CD4-positive, alpha-beta T cell (primary cell): ENCODE measurements around the gene HSP90AB1. TPM values are rescaled to one million over a fixed set of nuclear protein-coding genes. Genes with fewer than 3 reads are reported as not detected.

ENCODE experiments used
- ATAC-seq: fragments of 200-7000 bp; cut with Tn5 transposase; one replicate; pipeline ENCODE4 v1.10.0; 2022; ENCODE audit warnings: mild to moderate bottlenecking; ENCODE audit not compliant: poor library complexity
- CTCF ChIA-PET: fragments of 350-600 bp; sonication (Branson Sonifier 250); formaldehyde crosslinking; loops from one replicate; lab custom pipeline; 2021; ENCODE audit warnings: antibody characterized with exemption, inconsistent platforms; lab: Charles Lee
- POLR2A ChIA-PET: fragments of 350-600 bp; sonication (Branson Sonifier 250); formaldehyde crosslinking; loops from one replicate; lab custom pipeline; 2021; ENCODE audit warnings: antibody characterized with exemption, inconsistent platforms; lab: Charles Lee
- DNase-seq, 14 experiments: peaks; one replicate each; pipeline ENCODE4 v3.0.0-alpha.2; 2013 to 2020; ENCODE audit warnings: mixed read lengths in 2 of 14
- H3K27ac ChIP-seq, 2 donors: one replicate each; pipeline versions ENCODE4 v1.5.1 to v1.7.0; 2013; ENCODE audit warnings: low read length in 2 of 2, low read depth in 1 of 2, mild to moderate bottlenecking in 1 of 2
- H3K27me3 ChIP-seq, 2 experiments: 1 replicate in 1 of 2; 2 replicates in 1 of 2; pipeline versions ENCODE4 v1.6.1 to v1.7.0; 2013; ENCODE audit warnings: low read length in 2 of 2, control low read depth in 1 of 2, mild to moderate bottlenecking in 1 of 2, moderate library complexity in 1 of 2; ENCODE audit not compliant: insufficient read depth in 2 of 2, control insufficient read depth in 1 of 2
- H3K36me3 ChIP-seq: one replicate; pipeline ENCODE4 v1.6.1; 2013; ENCODE audit warnings: low read length, control low read depth; ENCODE audit not compliant: insufficient read depth
- H3K4me1 ChIP-seq: one replicate; pipeline ENCODE4 v1.6.1; 2013; ENCODE audit warnings: low read length, control low read depth; ENCODE audit not compliant: insufficient read depth
- H3K4me3 ChIP-seq: one replicate; pipeline ENCODE4 v1.5.1; 2013; ENCODE audit warnings: mild to moderate bottlenecking, low read length, moderate library complexity
- H3K9me3 ChIP-seq, 2 experiments: 1 replicate in 1 of 2; 2 replicates in 1 of 2; pipeline versions ENCODE4 v1.6.1 to v1.7.0; 2013; ENCODE audit warnings: low read length in 2 of 2, mild to moderate bottlenecking in 2 of 2, control low read depth in 1 of 2, moderate library complexity in 1 of 2; ENCODE audit not compliant: control insufficient read depth in 1 of 2, insufficient read depth in 1 of 2
- H3K27ac Mint-ChIP-seq: one replicate; pipeline ENCODE4 v1.8.0; 2020; ENCODE audit warnings: mixed read lengths
- H3K27me3 Mint-ChIP-seq: one replicate; pipeline ENCODE4 v1.8.0; 2021; ENCODE audit warnings: mixed read lengths
- H3K36me3 Mint-ChIP-seq: one replicate; pipeline ENCODE4 v1.8.0; 2021; ENCODE audit warnings: low read depth, mixed read lengths
- H3K4me1 Mint-ChIP-seq: one replicate; pipeline ENCODE4 v1.8.0; 2021; ENCODE audit warnings: low read depth, mixed read lengths
- H3K4me3 Mint-ChIP-seq: one replicate; pipeline ENCODE4 v1.8.0; 2020; ENCODE audit warnings: mild to moderate bottlenecking, mixed read lengths
- H3K9me3 Mint-ChIP-seq: one replicate; pipeline ENCODE4 v1.8.0; 2020; ENCODE audit warnings: mixed read lengths
- intact Hi-C, 2 experiments: fragments of 100-400 bp; cut with DNase I in 1 of 2; cut with micrococcal nuclease in 1 of 2; formaldehyde crosslinking; loops; one replicate each; pipeline versions ENCODE4 v1.15.1 to v1.9.0; 2023 to 2025; cut with DNase I, micrococcal nuclease
- total RNA-seq, 174 experiments: library from RNA in 2 of 174; stranded (reverse) in 2 of 174; gene quantifications; one replicate each; pipeline ENCODE4 v1.2.3 and lab custom pipeline; 2021 to 2026
- TF ChIP-seq, protein P1 (sequence below): fragments of 200-600 bp; IDR thresholded peaks from one replicate; pipeline ENCODE4 v1.8.0; 2022; ENCODE audit warnings: antibody characterized with exemption, mild to moderate bottlenecking

Gene HSP90AB1
- total RNA-seq, 2 experiments from 2014 or later: 401 to 405 TPM

GRCh38 chr6:44298055-44298803 lies 51.3 kb downstream of the HSP90AB1 start:
- H3K4me1 ChIP-seq: peaks cover 16% of the 10 kb centered on the region
- Mint-ChIP-seq H3K9me3 (no peaks in the 10 kb centered on the region), H3K4me1 (peaks cover 15% of the 10 kb centered on the region), H3K27ac (no peak overlapping the region), H3K27me3 (peaks cover 38% of the 10 kb centered on the region), H3K4me3 (peak overlapping the region; percentile 54), H3K36me3 (peaks cover 29% of the 10 kb centered on the region)
- H3K36me3 ChIP-seq: peaks cover 27% of the 10 kb centered on the region
- POLR2A ChIA-PET: interaction anchor here (0.7 to 4.0 kb wide), 2 partner anchors 15 to 22 kb away, joined by 4 to 18 read pairs; partner anchors contain the start of gene AARS2
- peak overlapping the region; percentile 7 for H3K4me3 ChIP-seq
- no peak overlapping the region for H3K27ac ChIP-seq
- CTCF ChIA-PET: interaction anchor here (3.1 kb wide), 1 partner anchor 15 kb away, joined by 12 read pairs; the partner anchor contains the start of gene AARS2
- no peak for ATAC-seq
- H3K27me3 ChIP-seq: peaks cover 34 to 39% of the 10 kb centered on the region in 2 experiments
- H3K9me3 ChIP-seq: peaks cover 0 to 5% of the 10 kb centered on the region in 2 experiments
- intact Hi-C loops: no loop called here
- TF ChIP-seq, protein P1, sequence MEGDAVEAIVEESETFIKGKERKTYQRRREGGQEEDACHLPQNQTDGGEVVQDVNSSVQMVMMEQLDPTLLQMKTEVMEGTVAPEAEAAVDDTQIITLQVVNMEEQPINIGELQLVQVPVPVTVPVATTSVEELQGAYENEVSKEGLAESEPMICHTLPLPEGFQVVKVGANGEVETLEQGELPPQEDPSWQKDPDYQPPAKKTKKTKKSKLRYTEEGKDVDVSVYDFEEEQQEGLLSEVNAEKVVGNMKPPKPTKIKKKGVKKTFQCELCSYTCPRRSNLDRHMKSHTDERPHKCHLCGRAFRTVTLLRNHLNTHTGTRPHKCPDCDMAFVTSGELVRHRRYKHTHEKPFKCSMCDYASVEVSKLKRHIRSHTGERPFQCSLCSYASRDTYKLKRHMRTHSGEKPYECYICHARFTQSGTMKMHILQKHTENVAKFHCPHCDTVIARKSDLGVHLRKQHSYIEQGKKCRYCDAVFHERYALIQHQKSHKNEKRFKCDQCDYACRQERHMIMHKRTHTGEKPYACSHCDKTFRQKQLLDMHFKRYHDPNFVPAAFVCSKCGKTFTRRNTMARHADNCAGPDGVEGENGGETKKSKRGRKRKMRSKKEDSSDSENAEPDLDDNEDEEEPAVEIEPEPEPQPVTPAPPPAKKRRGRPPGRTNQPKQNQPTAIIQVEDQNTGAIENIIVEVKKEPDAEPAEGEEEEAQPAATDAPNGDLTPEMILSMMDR: no peak
- DNase-seq: no peak

DNA sequence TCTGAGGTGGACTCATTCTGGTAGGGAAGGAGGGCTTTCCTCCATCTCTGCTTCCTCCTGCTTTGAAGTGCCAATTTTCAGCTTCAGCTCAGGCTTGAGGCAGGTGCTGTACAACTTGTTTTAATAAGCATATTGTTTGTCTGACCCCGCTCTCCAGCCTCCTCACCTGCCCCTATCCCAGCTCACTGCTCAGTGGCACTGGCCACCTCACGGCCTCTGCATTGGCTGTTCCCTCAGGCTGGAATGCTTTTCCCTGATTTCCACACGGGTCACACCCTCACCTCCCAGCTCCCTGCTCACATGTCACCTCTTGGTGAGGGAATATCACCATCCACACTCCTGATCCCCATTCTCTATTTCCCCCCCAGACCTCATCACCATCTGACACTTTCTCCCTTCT lies 52.0 kb downstream of the HSP90AB1 start:
- intact Hi-C loops: no loop called here
- Histone ChIP-seq H3K4me3 (no peak overlapping the region), H3K27ac (no peak overlapping the region), H3K9me3 (peaks cover 0 to 5% of the 10 kb centered on the region in 2 experiments), H3K4me1 (peaks cover 16% of the 10 kb centered on the region), H3K36me3 (peaks cover 32% of the 10 kb centered on the region), H3K27me3 (peaks cover 30 to 32% of the 10 kb centered on the region in 2 experiments)
- ATAC-seq: no peak
- peaks cover 15% of the 10 kb centered on the region for H3K4me1 Mint-ChIP-seq
- H3K4me3 Mint-ChIP-seq: peak overlapping the region; percentile 61
- DNase-seq: no peak
- H3K27me3 Mint-ChIP-seq: peaks cover 31% of the 10 kb centered on the region
- ChIA-PET CTCF (no interaction called here), POLR2A (interaction anchor here (0.7 to 4.0 kb wide), 2 partner anchors 15 to 23 kb away, joined by 4 to 18 read pairs; partner anchors contain the start of gene AARS2)
- H3K9me3 Mint-ChIP-seq: no peaks in the 10 kb centered on the region
- no peak overlapping the region for H3K27ac Mint-ChIP-seq
- H3K36me3 Mint-ChIP-seq: peaks cover 36% of the 10 kb centered on the region
- TF ChIP-seq, protein P1: no peak

DNA sequence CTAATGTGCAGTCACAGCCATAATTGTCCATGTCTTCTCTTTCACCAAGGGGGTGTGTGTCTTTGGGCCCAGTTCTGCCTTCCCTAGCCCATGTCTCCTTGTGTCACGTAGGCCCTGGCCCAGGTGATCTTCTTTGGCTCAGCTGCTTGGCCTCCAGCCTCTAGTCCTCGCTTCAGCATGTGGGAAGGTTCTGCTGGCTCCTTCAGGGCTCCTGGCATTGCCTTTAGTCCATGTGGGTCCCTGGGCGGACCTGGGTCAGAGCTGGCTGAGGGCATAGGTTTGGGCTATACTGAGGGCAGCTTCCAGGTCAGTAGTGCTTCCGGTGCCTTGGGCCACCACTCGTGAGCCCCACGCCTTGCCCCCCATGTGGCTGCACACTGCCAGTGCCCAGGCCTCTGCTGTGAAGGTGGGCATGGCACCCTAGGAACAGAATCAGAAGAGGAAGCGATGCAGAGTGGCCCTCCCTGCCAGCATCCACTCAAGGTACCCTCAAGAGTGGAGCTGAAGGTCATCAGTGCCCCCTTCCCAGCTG lies 53.5 kb downstream of the HSP90AB1 start:
- no peak overlapping the region for H3K4me3 ChIP-seq
- H3K27ac Mint-ChIP-seq: no peak overlapping the region

More for the DNA sequence above, 53.5 kb downstream of the HSP90AB1 start:
- Histone ChIP-seq H3K4me1 (peaks cover 16% of the 10 kb centered on the region), H3K36me3 (peaks cover 47% of the 10 kb centered on the region), H3K27me3 (peaks cover 23 to 24% of the 10 kb centered on the region in 2 experiments), H3K27ac (no peak overlapping the region), H3K9me3 (peaks cover 0 to 5% of the 10 kb centered on the region in 2 experiments)
- no peaks in the 10 kb centered on the region for H3K9me3 Mint-ChIP-seq
- CTCF ChIA-PET: no interaction called here
- DNase-seq: no peak
- no peak overlapping the region for H3K4me3 Mint-ChIP-seq
- POLR2A ChIA-PET: no interaction called here
- TF ChIP-seq, protein P1: no peak
- no peak for ATAC-seq
- H3K27me3 Mint-ChIP-seq: peaks cover 16% of the 10 kb centered on the region
- H3K36me3 Mint-ChIP-seq: peaks cover 46% of the 10 kb centered on the region
- intact Hi-C loops: no loop called here
- H3K4me1 Mint-ChIP-seq: peaks cover 15% of the 10 kb centered on the region
